Cardiac muscle cell (in vitro differentiated cells and primary cell): ENCODE data around the gene ZNF608. TPM values are rescaled to one million over a fixed set of nuclear protein-coding genes. Genes with fewer than 3 reads are reported as not detected.

ENCODE experiments used
- DNase-seq, 2 donors: peaks; one replicate each; pipeline versions ENCODE4 v3.0.0 to v3.0.0-alpha.2; 2010 to 2017; ENCODE audit warnings: low read depth in 1 of 2, low spot score in 1 of 2
- H3K27ac ChIP-seq: fragments of 200-600 bp; sonication (generic); 2 replicates; pipeline ENCODE4 v1.5.1; 2016
- H3K27me3 ChIP-seq: fragments of 200-600 bp; sonication (generic); 2 replicates; pipeline ENCODE4 v1.6.0; 2016; ENCODE audit warnings: control low read depth
- H3K36me3 ChIP-seq: fragments of 200-600 bp; sonication (generic); 2 replicates; pipeline ENCODE4 v1.5.1; 2016; ENCODE audit warnings: control low read depth
- H3K4me1 ChIP-seq: fragments of 200-600 bp; sonication (generic); 2 replicates; pipeline ENCODE4 v1.8.1; 2017; ENCODE audit warnings: low read depth, mild to moderate bottlenecking, mixed run types
- H3K4me3 ChIP-seq: fragments of 200-600 bp; sonication (generic); 2 replicates; pipeline ENCODE4 v1.5.1; 2016; ENCODE audit warnings: mild to moderate bottlenecking
- H3K9me3 ChIP-seq: fragments of 200-600 bp; sonication (generic); 2 replicates; pipeline ENCODE4 v1.5.1; 2017; ENCODE audit warnings: low read depth, mild to moderate bottlenecking, control low read depth
- CTCF ChIP-seq: IDR thresholded peaks from 2 replicates; pipeline ENCODE4 v1.5.1; 2012; ENCODE audit warnings: low read depth, mild to moderate bottlenecking, low read length
- polyA plus RNA-seq: library from polyadenylated mRNA; unstranded; fragments of >200 nt; fragmentation: Nextera tagmentation; extraction: Ambion mirVana; gene quantifications from 2 replicates; pipeline ENCODE4 v1.2.1, GENCODE V29; 2016
- total RNA-seq: library from RNA; depleted of rRNA; stranded (reverse); fragments of >200 nt; gene quantifications from 2 replicates; pipeline ENCODE4 v1.2.3, GENCODE V29; 2016

The ZNF608 gene
- total and polyA plus RNA-seq, 2 experiments from 2014 or later = 39.9 to 115 TPM

DNA sequence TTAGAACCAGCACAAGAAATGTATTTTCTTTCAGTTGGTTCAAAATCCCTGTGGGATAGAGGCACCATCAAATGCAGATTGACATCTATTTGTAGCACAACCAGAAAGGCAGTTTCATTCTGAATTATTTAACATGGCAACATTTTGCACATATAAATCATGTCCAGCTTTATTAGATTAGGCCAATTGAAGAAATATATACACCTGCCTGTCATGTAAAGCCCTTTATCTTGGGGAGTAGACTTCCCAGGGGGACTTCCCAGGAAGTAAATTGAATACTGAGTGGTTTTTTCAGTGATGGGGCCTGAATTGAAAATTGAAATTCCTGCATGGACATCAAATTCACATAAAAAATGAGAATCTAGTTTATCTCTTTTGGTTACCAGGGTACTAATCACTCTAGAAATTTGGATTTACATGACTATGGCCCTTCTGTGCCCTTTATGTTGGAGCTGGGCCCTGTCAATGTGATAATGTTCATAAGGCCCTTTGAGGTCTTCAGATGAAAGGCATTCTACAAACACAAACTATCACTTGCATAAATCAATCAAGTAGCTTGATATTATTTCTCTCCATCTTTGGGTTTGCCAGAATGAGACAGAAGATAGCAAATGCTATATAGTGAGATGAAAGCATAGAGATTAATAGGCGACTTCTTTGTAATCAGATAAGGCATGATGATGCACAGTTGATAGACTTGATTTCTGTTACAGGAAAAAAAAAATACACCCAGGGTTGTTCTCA is 26.2 kb upstream of the ZNF608 start:
- DNase-seq = no peak
- Histone ChIP-seq H3K4me1 (no peaks in the 10 kb centered on the region), H3K27ac (no peak overlapping the region), H3K36me3 (no peaks in the 10 kb centered on the region), H3K4me3 (no peak overlapping the region), H3K9me3 (no peaks in the 10 kb centered on the region), H3K27me3 (no peaks in the 10 kb centered on the region)
- TF ChIP-seq CTCF = no peak

GRCh38 chr5:124771761-124772160 is 25.3 kb upstream of the ZNF608 start:
- no peak overlapping the region for H3K4me3 ChIP-seq
- no peaks in the 10 kb centered on the region for H3K4me1 ChIP-seq
- no peaks in the 10 kb centered on the region for H3K9me3 ChIP-seq
- no peaks in the 10 kb centered on the region for H3K27me3 ChIP-seq
- no peak for DNase-seq
- no peaks in the 10 kb centered on the region for H3K36me3 ChIP-seq
- no peak for TF ChIP-seq CTCF
- H3K27ac ChIP-seq = no peak overlapping the region

DNA sequence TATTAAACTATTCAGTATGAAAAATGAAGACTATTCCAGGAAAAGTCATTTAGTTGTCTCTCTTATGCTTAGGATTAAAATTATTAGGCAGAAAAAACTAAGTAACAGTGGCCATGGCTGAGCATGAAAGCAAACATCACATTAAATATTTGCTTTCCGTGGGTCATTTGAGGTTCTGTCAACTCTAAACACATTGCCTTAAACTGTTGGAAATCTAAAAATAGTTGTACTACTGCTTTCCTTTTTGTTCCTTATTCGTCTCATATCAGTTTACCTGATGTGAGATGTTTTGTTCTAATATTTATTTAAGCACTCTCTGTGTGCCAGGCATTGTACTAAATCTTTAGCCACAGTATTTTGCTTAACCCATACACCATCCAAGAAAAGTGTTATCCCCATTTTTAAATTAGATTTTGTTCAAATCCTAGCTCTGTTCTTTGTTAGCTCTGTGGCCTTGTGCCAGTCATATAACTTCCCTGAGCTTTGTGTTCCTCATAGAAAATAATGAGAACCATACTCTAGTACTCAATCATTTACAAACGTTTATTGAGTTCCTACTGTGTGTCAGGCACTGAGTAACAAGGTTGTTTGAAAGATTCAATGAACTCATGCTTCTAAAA is 18.7 kb upstream of the ZNF608 start:
- Histone ChIP-seq H3K27ac (no peak overlapping the region), H3K4me1 (no peaks in the 10 kb centered on the region), H3K9me3 (no peaks in the 10 kb centered on the region), H3K4me3 (no peak overlapping the region), H3K27me3 (no peaks in the 10 kb centered on the region), H3K36me3 (no peaks in the 10 kb centered on the region)
- TF ChIP-seq CTCF = no peak
- no peak for DNase-seq

GRCh38 chr5:124764585-124764984 is 18.1 kb upstream of the ZNF608 start:
- Histone ChIP-seq H3K4me1 (no peaks in the 10 kb centered on the region), H3K27ac (no peak overlapping the region), H3K27me3 (no peaks in the 10 kb centered on the region), H3K9me3 (no peaks in the 10 kb centered on the region), H3K36me3 (no peaks in the 10 kb centered on the region), H3K4me3 (no peak overlapping the region)
- TF ChIP-seq CTCF = no peak
- no peak for DNase-seq

DNA sequence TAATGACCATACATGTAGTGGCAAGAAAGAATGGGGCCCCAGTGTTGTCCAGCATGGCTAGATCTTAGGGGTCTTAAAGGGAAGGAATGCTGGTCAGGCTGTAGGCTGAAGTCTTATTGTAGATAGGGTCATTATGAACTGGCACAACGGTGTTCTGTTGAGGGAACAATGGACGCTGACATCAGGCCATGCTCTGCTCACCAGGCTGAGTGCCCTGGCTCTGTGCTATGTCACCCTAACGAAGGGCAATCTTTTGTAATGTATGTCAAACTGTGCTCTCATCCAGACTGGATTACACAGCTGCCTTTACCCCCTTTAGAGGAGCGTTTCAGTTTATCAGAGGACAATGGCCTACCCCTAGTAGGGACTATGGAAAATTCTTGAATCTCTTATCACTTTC is 14.6 kb upstream of the ZNF608 start:
- Histone ChIP-seq H3K4me1 (no peaks in the 10 kb centered on the region), H3K4me3 (no peak overlapping the region), H3K9me3 (no peaks in the 10 kb centered on the region), H3K27ac (no peak overlapping the region), H3K36me3 (no peaks in the 10 kb centered on the region), H3K27me3 (no peaks in the 10 kb centered on the region)
- no peak for DNase-seq
- no peak for TF ChIP-seq CTCF
